Stimulated activated CD4-positive, alpha-beta T cell treated with anti-CD3 and anti-CD28 coated beads, Interleukin-15, amount 100 ng/mL, for 48 hours (primary cell): ENCODE measurements around the gene REC8.
"Not testable (repeated sequence)": the region's sequence is repeated elsewhere in the genome, so short reads cannot be mapped to it uniquely, and the experiment has no call there.

Experiments
- DNase-seq, 2 donors: peaks; one replicate each; pipeline ENCODE4 v3.0.0-alpha.2; 2020; ENCODE audit warnings: low read depth in 2 of 2

The REC8 gene

GRCh38 chr14:24183014-24183481 is 11.2 kb downstream of the REC8 start:
- DNase-seq = no peak

- no peak for DNase-seq
These were observed 12.5 kb downstream of the REC8 start for GRCh38 chr14:24184104-24184970.

- DNase-seq = no peak
These were observed 13.1 kb downstream of the REC8 start for GRCh38 chr14:24185026-24185425.

GRCh38 chr14:24185741-24186140 is 13.9 kb downstream of the REC8 start:
- no peak for DNase-seq

GRCh38 chr14:24186831-24187538 is 15.1 kb downstream of the REC8 start:
- no peak for DNase-seq

- DNase-seq = no peak
These were observed 15.6 kb downstream of the REC8 start for GRCh38 chr14:24187539-24187915.

GRCh38 chr14:24188251-24189058 is 16.6 kb downstream of the REC8 start, which contains the start of gene IPO4:
IPO4 (minus strand) TSS chr14:24188816; CDS start chr14:24188787, 29 bp downstream.
- DNase-seq = peak; percentile 92 to 94

- no peak for DNase-seq
These were observed 17.1 kb downstream of the REC8 start for GRCh38 chr14:24189059-24189375.

GRCh38 chr14:24189460-24189859 is 17.6 kb downstream of the REC8 start:
- DNase-seq = no peak

GRCh38 chr14:24190416-24190815 is 18.5 kb downstream of the REC8 start:
- DNase-seq = no peak

- DNase-seq = no peak
These were observed 21.1 kb downstream of the REC8 start for GRCh38 chr14:24192933-24193332.

- no peak for DNase-seq
These were observed 22.4 kb downstream of the REC8 start for GRCh38 chr14:24194186-24194872.

- DNase-seq = no peak
These were observed 22.9 kb downstream of the REC8 start for GRCh38 chr14:24194873-24195185.

- DNase-seq = peak; percentile 80
These were observed 23.5 kb downstream of the REC8 start, which contains the start of gene TM9SF1 for GRCh38 chr14:24195186-24196070. TM9SF1 (minus strand) TSS chr14:24195441; CDS start chr14:24195019, 422 bp downstream.

GRCh38 chr14:24196071-24197055 is 24.5 kb downstream of the REC8 start:
- no peak for DNase-seq

GRCh38 chr14:24197056-24197450 is 25.2 kb downstream of the REC8 start:
- DNase-seq = no peak

- DNase-seq = no peak
These were observed 27.1 kb downstream of the REC8 start for GRCh38 chr14:24198814-24199524.

GRCh38 chr14:24202538-24202937 is 30.7 kb downstream of the REC8 start:
- DNase-seq = not testable (repeated sequence)
